Heart right ventricle (tissue), 16 donors: ENCODE results near the gene WFDC11. TPM values are rescaled to one million over a fixed set of nuclear protein-coding genes. Genes with fewer than 3 reads are reported as not detected.
"Not testable (repeated sequence)": the region's sequence is repeated elsewhere in the genome, so short reads cannot be mapped to it uniquely, and the experiment has no call there.

Experiments
- ATAC-seq, 8 donors: fragments of 200-7000 bp; cut with Tn5 transposase; one replicate each; pipeline ENCODE4 v1.9.1; 2020; ENCODE audit warnings: mild to moderate bottlenecking in 8 of 8, moderate library complexity in 8 of 8, moderate number of reproducible peaks in 1 of 8
- DNase-seq, 2 donors: peaks; one replicate each; pipeline ENCODE4 v3.0.0-alpha.2; 2020
- H3K27ac ChIP-seq, 10 donors: fragments of 200-600 bp; sonication (generic) in 2 of 10; one replicate each; pipeline versions ENCODE4 v1.5.0 to v1.8.0; 2020 to 2022; ENCODE audit warnings: mild to moderate bottlenecking in 3 of 10
- H3K27me3 ChIP-seq, 7 donors: fragments of 200-600 bp; one replicate each; pipeline ENCODE4 v1.8.0; 2021 to 2022; ENCODE audit warnings: mild to moderate bottlenecking in 2 of 7
- H3K36me3 ChIP-seq, 9 donors: fragments of 200-600 bp; sonication (generic) in 1 of 9; one replicate each; pipeline versions ENCODE4 v1.5.0 to v1.8.0; 2020 to 2022; ENCODE audit warnings: mild to moderate bottlenecking in 2 of 9
- H3K4me1 ChIP-seq, 9 donors: fragments of 200-600 bp; sonication (generic) in 1 of 9; one replicate each; pipeline versions ENCODE4 v1.5.0 to v1.8.0; 2020 to 2022; ENCODE audit warnings: mild to moderate bottlenecking in 4 of 9
- H3K4me3 ChIP-seq, 10 donors: fragments of 200-600 bp; sonication (generic) in 2 of 10; one replicate each; pipeline versions ENCODE4 v1.5.0 to v1.8.0; 2020 to 2022; ENCODE audit warnings: mild to moderate bottlenecking in 7 of 10, moderate library complexity in 2 of 10
- H3K9me3 ChIP-seq, 11 donors: fragments of 200-600 bp in 10 of 11; sonication (generic) in 2 of 11; one replicate each; pipeline versions ENCODE4 v1.5.0 to v1.8.0; 2013 to 2022; ENCODE audit warnings: mild to moderate bottlenecking in 2 of 11, control low read depth in 1 of 11, moderate library complexity in 1 of 11
- WGBS, 2 donors: extraction: QIAGEN DNeasy Blood & Tissue Kit; methylation state at CpG; one replicate each; pipeline ENCODE4 v1.1.7; 2013; ENCODE audit warnings: inconsistent platforms in 1 of 2; 5-methylcytosine and 5-hydroxymethylcytosine counted together
- intact Hi-C, 10 donors: fragments of 100-400 bp; cut with DNase I; formaldehyde crosslinking; loops; one replicate each; pipeline versions ENCODE4 v1.11.1 to v1.14.2; 2022
- long read RNA-seq, 3 donors: library from polyadenylated mRNA; unstranded; transcript quantifications; one replicate each; pipeline ENCODE4 v2.0.0, GENCODE V29; 2020 to 2021
- polyA plus RNA-seq, 2 donors: library from polyadenylated mRNA; stranded (reverse); fragments of 200-250 nt; gene quantifications; one replicate each; pipeline ENCODE4 v1.2.3, GENCODE V29; 2013
- total RNA-seq, 10 donors: library from RNA; stranded (reverse); fragmentation: NEBNext Ultra II Directional in 3 of 10; extraction: Animal tissue kit (Norgen Biotek cat#: 25700) in 3 of 10; gene quantifications; one replicate each; pipeline versions ENCODE4 v1.2.1 to v1.2.4, GENCODE V29; 2021 to 2023
- TF ChIP-seq, protein P1 (sequence below), 9 donors: fragments of 200-600 bp; sonication (generic) in 2 of 9; IDR thresholded peaks; one replicate each; pipeline versions ENCODE4 v1.5.0 to v1.8.0; 2021 to 2022; ENCODE audit warnings: antibody characterized with exemption in 9 of 9, mild to moderate bottlenecking in 5 of 9, moderate library complexity in 1 of 9
- donor health status: Arrhythmogenic right ventricular cardiomyopathy.
- donor health status: ischemic (EF 13 %, LVEDD 7.1; RV severe dilation, severe dysfunction).
- donor health status: healthy with polysubstance abuse.
- donor health status: DM: no; HTN: yes; CAD: no.
- donor health status: DM: no; HTN: no; CAD: no.
- donor health status: ischemic (EF 25% LVEDD 6.9; RV normal size, moderate dysfunction).
- donor health status: ischemic (EF 25% LVEDD 5.7; RV mildly dilated, moderate dysfunction).
- donor health status: healthy.
- donor health status: DM: yes; HTN: yes; CAD: no.
- donor health status: Ischemic cardiomyopathy.
- donor health status: ischemic (EF 35%, LVEDD 5.7; RV mildly dilated, moderate dysfunction).
- donor health status: nonischemic (EF 11% LVEDD 7.7; RV severe dilation, severe dysfunction).
- donor health status: DM: yes; HTN: yes; CAD: no.
- donor health status: PGD.
- donor health status: ischemic (EF 29% LVEDD 5.4; RV normal size, mild dysfunction).
- donor health status: nonischemic (EF 23%, LVEDD 6.1; RV moderate dilation, normal function).

Gene WFDC11
- total RNA-seq: not detected
- polyA plus RNA-seq: not detected
- long read RNA-seq, donor 1: 0 reads
- long read RNA-seq, donor 2: 0 reads
- long read RNA-seq, donor 3: 0 reads

DNA sequence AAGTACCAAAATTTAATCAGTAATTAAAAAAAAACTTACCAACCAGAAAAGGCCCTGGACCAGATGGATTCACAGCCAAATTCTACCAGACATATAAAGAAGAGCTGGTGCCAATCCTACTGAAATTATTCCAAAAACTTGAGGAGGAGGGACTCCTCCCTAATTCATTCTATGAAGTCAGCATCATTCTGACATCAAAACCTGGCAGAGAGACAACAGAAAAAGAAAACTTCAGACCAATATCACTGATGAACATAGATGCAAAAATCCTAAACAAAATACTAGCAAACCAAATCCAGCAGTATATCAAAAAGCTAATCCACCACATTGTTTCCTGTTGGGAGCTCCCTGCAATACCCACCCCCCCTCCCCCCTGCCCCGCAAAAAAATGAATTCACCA lies at the start of gene WFDC11:
Gene WFDC11 (minus strand): TSS at position 101 of the 400 bp plus-strand sequence. CDS start 19,639 bp downstream, outside the sequence.
- intact Hi-C loops: no loop called here
- TF ChIP-seq, protein P1, sequence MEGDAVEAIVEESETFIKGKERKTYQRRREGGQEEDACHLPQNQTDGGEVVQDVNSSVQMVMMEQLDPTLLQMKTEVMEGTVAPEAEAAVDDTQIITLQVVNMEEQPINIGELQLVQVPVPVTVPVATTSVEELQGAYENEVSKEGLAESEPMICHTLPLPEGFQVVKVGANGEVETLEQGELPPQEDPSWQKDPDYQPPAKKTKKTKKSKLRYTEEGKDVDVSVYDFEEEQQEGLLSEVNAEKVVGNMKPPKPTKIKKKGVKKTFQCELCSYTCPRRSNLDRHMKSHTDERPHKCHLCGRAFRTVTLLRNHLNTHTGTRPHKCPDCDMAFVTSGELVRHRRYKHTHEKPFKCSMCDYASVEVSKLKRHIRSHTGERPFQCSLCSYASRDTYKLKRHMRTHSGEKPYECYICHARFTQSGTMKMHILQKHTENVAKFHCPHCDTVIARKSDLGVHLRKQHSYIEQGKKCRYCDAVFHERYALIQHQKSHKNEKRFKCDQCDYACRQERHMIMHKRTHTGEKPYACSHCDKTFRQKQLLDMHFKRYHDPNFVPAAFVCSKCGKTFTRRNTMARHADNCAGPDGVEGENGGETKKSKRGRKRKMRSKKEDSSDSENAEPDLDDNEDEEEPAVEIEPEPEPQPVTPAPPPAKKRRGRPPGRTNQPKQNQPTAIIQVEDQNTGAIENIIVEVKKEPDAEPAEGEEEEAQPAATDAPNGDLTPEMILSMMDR (IDR thresholded peaks at IDR 0.05): no peak
- Histone ChIP-seq H3K4me3 (no peak within 1 kb of the TSS), H3K27ac (no peak within 1 kb of the TSS), H3K9me3 (peaks cover 0 to 14% (median 0%) of the 10 kb centered on the region in 11 donors), H3K36me3 (no peaks in the 10 kb centered on the region), H3K4me1 (no peaks in the 10 kb centered on the region), H3K27me3 (peaks cover 0 to 18% (median 5%) of the 10 kb centered on the region in 7 donors)
- no peak for ATAC-seq
- WGBS, 2 donors: 83 to 88% methylated on average over 1 of the region's 1 CpG
- no peak for DNase-seq

DNA sequence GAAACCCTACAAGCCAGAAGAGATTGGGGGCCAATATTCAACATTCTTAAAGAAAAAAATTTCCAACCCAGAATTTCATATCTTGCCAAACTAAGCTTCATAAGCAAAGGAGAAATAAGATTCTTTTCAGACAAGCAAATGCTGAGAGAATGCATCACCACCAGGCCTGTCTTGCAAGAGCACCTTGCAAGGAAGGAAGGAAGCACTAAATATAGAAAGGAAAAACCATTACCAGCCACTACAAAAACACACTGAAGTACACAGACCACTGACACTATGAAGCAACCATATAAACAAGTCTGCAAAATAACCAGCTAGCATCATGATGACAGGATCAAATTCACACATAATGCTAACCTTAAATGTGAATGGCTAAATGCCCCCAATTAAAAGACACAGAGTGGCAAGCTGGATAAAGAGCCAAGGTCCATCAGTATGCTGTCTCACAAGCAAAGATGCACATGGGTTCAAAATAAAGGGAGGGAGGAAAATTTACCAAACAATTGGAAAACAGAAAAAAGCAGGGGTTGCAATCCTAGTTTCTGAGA lies 46.2 kb upstream of the WFDC11 start:
- H3K27me3 ChIP-seq: peaks cover 0 to 20% (median 6%) of the 10 kb centered on the region in 7 donors
- peaks cover 0 to 15% (median 0%) of the 10 kb centered on the region in 11 donors for H3K9me3 ChIP-seq
- intact Hi-C loops, ATAC-seq, H3K4me1 ChIP-seq, H3K4me3 ChIP-seq, H3K36me3 ChIP-seq, DNase-seq, H3K27ac ChIP-seq: not testable (repeated sequence)

DNA sequence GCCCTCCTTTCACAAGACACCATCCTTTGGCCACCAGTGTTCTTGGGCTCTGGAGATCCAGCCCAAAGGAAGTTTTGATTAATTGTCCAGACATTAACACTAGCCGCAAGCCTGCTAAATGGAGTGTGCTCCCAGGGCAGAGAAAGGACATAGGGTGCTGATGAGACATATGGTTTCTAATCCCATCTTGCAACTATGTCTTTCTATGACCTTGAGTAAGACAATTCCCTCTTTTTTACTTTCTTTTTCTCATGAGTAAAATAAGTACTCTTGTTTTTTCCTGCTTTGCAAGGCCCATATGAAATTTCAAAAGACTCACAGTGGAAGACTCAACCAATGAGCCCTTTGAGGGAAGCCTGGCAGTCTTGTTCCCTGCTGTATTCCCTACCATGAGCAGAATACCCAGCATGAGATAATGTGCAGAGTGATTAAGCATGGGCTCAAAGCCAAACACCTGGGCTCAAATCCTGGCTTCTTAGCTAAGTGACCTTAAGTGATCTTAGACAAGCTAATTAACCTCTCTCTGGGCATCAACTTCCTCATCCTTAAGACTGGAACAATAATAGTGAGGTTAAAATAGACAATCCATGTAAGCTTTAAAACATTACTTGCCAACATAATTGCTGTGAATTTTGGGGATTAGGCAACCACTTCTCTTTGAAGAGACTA lies 35.1 kb upstream of the WFDC11 start, which contains the start of gene WFDC10B:
Gene WFDC10B (minus strand): TSS at position 51 of the 669 bp plus-strand sequence. CDS start 19,027 bp downstream, outside the sequence.
- H3K4me3 ChIP-seq: no peak within 1 kb of the TSS
- TF ChIP-seq, protein P1 (IDR thresholded peaks at IDR 0.05): no peak
- H3K4me1 ChIP-seq: no peaks in the 10 kb centered on the region
- intact Hi-C loops: loop anchor here in 1 of 10 donors (5.0 kb wide), 1 partner anchor 593 kb away; no protein-coding TSS in a partner anchor
- DNase-seq (no peak), ATAC-seq (no peak)
- no peaks in the 10 kb centered on the region for H3K9me3 ChIP-seq
- H3K27me3 ChIP-seq: peaks cover 0 to 13% (median 0%) of the 10 kb centered on the region in 7 donors
- H3K27ac ChIP-seq: no peak within 1 kb of the TSS
- no peaks in the 10 kb centered on the region for H3K36me3 ChIP-seq
- WGBS, 2 donors: 76 to 79% methylated on average over 1 of the region's 1 CpG

DNA sequence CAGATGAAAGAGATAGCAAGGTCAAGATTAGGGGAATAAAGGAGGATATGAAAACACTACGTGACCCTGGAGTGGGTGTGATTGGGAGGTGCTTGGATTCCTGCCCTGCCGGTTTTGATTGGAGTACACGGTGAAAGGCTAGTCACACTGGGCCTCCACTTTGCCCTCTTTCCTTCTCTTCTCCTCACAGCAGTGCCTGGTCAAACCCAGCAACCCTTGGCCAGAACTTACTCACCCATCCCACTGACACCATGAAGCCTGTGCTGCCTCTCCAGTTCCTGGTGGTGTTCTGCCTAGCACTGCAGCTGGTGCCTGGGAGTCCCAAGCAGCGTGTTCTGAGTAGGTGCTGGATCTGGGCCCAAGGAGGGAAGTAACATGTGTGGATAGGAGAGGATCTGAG lies 31.8 kb upstream of the WFDC11 start, which contains the start of gene WFDC13:
Gene WFDC13 (plus strand): TSS at position 166 of the 400 bp plus-strand sequence. CDS start 86 bp downstream, at position 252.
- Histone ChIP-seq H3K27ac (no peak within 1 kb of the TSS), H3K9me3 (no peaks in the 10 kb centered on the region), H3K4me1 (no peaks in the 10 kb centered on the region), H3K27me3 (peaks cover 0 to 3% (median 0%) of the 10 kb centered on the region in 7 donors), H3K36me3 (no peaks in the 10 kb centered on the region), H3K4me3 (no peak within 1 kb of the TSS)
- TF ChIP-seq, protein P1 (IDR thresholded peaks at IDR 0.05): no peak
- no peak for ATAC-seq
- no peak for DNase-seq
- intact Hi-C loops: no loop called here
- WGBS, 2 donors: 70 to 71% methylated on average over 4 of the region's 4 CpGs
